ENCODE measurements around the gene METTL16.

Gene METTL16

GRCh38 chr17:2410951-2411350 lies 100.7 kb downstream of the METTL16 start:
- no peak for DNase-seq

- no peak for DNase-seq
These were observed 104.5 kb downstream of the METTL16 start for GRCh38 chr17:2406903-2407790.

GRCh38 chr17:2406271-2406902 lies 105.3 kb downstream of the METTL16 start:
- no peak for DNase-seq

GRCh38 chr17:2405247-2405926 lies 106.3 kb downstream of the METTL16 start:
- DNase-seq = no peak

GRCh38 chr17:2403044-2403443 lies 108.6 kb downstream of the METTL16 start:
- no peak for DNase-seq

- DNase-seq = no peak
These were observed 109.1 kb downstream of the METTL16 start for GRCh38 chr17:2402544-2402943.

- DNase-seq = peak; percentile 89
These were observed 110.1 kb downstream of the METTL16 start for GRCh38 chr17:2401426-2402221.

GRCh38 chr17:2400877-2401425 lies 110.7 kb downstream of the METTL16 start, which contains the start of gene MNT:
Gene MNT (minus strand): TSS chr17:2401060. CDS start chr17:2400712, 348 bp downstream.
- peak; percentile 83 for DNase-seq

- DNase-seq = no peak
These were observed 111.2 kb downstream of the METTL16 start for GRCh38 chr17:2400474-2400866.

- DNase-seq = peak; percentile 85
These were observed 111.9 kb downstream of the METTL16 start for GRCh38 chr17:2399572-2400473.

GRCh38 chr17:2398655-2399571 lies 112.8 kb downstream of the METTL16 start:
- peak; percentile 29 for DNase-seq

- no peak for DNase-seq
These were observed 113.5 kb downstream of the METTL16 start for GRCh38 chr17:2398182-2398581.

GRCh38 chr17:2397247-2398171 lies 114.2 kb downstream of the METTL16 start:
- no peak for DNase-seq

GRCh38 chr17:2396568-2397246 lies 115.0 kb downstream of the METTL16 start:
- DNase-seq = peak; percentile 46

GRCh38 chr17:2396192-2396567 lies 115.5 kb downstream of the METTL16 start:
- DNase-seq = no peak

GRCh38 chr17:2395258-2396181 lies 116.2 kb downstream of the METTL16 start:
- DNase-seq = no peak

- DNase-seq = no peak
These were observed 116.9 kb downstream of the METTL16 start for GRCh38 chr17:2394775-2395201.
